Measurements from ENCODE around the gene PPM1A. TPM values are rescaled to one million over a fixed set of nuclear protein-coding genes. Genes with fewer than 3 reads are reported as not detected.
"Not testable (repeated sequence)": the region's sequence is repeated elsewhere in the genome, so short reads cannot be mapped to it uniquely, and the experiment has no call there.

Gene PPM1A
- total and polyA plus RNA-seq, 7 donors, result 54.0 to 174 (median 129) TPM

- no peak for ATAC-seq
- DNase-seq, result no peak
- 29 to 32% (median 30%) methylated on average over 4 of the region's 4 CpGs for WGBS, 3 donors
- Histone ChIP-seq H3K27ac (no peak overlapping the region), H3K9me3 (no peaks in the 10 kb centered on the region), H3K36me3 (ENCODE audit: insufficient read depth in 1 of 2, low read depth in 1 of 2) (no peaks in the 10 kb centered on the region), H3K4me3 (no peak overlapping the region), H3K4me1 (no peaks in the 10 kb centered on the region), H3K27me3 (ENCODE audit: insufficient read depth in 3 of 3, low read length in 2 of 3) (no peaks in the 10 kb centered on the region)
- intact Hi-C loops (cut with DNase I), result no loop called here
- TF ChIP-seq, protein P1, sequence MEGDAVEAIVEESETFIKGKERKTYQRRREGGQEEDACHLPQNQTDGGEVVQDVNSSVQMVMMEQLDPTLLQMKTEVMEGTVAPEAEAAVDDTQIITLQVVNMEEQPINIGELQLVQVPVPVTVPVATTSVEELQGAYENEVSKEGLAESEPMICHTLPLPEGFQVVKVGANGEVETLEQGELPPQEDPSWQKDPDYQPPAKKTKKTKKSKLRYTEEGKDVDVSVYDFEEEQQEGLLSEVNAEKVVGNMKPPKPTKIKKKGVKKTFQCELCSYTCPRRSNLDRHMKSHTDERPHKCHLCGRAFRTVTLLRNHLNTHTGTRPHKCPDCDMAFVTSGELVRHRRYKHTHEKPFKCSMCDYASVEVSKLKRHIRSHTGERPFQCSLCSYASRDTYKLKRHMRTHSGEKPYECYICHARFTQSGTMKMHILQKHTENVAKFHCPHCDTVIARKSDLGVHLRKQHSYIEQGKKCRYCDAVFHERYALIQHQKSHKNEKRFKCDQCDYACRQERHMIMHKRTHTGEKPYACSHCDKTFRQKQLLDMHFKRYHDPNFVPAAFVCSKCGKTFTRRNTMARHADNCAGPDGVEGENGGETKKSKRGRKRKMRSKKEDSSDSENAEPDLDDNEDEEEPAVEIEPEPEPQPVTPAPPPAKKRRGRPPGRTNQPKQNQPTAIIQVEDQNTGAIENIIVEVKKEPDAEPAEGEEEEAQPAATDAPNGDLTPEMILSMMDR (IDR thresholded peaks at IDR 0.05), result no peak
These were observed 62.4 kb downstream of the PPM1A start for GRCh38 chr14:60311417-60311816.

- H3K27me3 ChIP-seq (ENCODE audit: insufficient read depth in 3 of 3, low read length in 2 of 3), result no peaks in the 10 kb centered on the region
- TF ChIP-seq, protein P1 (IDR thresholded peaks at IDR 0.05), result no peak
- no peak overlapping the region for H3K27ac ChIP-seq
- intact Hi-C loops (cut with DNase I), result no loop called here
- H3K36me3 ChIP-seq (ENCODE audit: insufficient read depth in 1 of 2, low read depth in 1 of 2), result no peaks in the 10 kb centered on the region
- no peak overlapping the region for H3K4me3 ChIP-seq
- DNase-seq, result no peak
- no peak for ATAC-seq
- no peaks in the 10 kb centered on the region for H3K9me3 ChIP-seq
- H3K4me1 ChIP-seq, result no peaks in the 10 kb centered on the region
- WGBS, 3 donors, result 82 to 91% (median 85%) methylated on average over 6 of the region's 6 CpGs
These were observed 64.1 kb downstream of the PPM1A start for GRCh38 chr14:60313093-60313492.

- H3K4me1 ChIP-seq, result no peaks in the 10 kb centered on the region
These were observed 66.4 kb downstream of the PPM1A start for GRCh38 chr14:60315196-60315990.

DNA sequence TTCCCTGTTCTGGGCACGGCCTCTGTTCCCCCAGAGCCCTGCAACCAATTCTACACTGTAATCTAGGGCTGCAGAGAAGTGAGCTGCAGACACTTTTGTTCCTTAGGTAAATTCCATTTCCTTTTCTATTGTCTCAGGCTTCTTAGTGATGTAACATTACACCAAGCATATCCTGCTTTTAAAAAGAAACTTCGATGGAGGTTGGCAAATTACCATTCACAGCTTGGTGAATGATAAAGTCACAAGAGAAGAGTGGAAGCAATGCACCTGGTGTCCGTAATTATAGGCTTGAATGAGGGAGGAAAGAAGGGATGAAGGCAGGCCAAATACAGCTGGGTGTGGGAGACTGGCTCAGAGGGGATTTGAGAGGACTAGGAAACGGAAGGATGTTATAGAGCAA lies 68.6 kb downstream of the PPM1A start:
- Histone ChIP-seq H3K9me3 (no peaks in the 10 kb centered on the region), H3K4me3 (no peak overlapping the region), H3K4me1 (no peaks in the 10 kb centered on the region), H3K27ac (no peak overlapping the region), H3K27me3 (ENCODE audit: insufficient read depth in 3 of 3, low read length in 2 of 3) (no peaks in the 10 kb centered on the region), H3K36me3 (ENCODE audit: insufficient read depth in 1 of 2, low read depth in 1 of 2) (no peaks in the 10 kb centered on the region)
- no peak for ATAC-seq
- no peak for DNase-seq
- TF ChIP-seq, protein P1 (IDR thresholded peaks at IDR 0.05), result no peak
- 53 to 55% (median 54%) methylated on average over 4 of the region's 4 CpGs for WGBS, 3 donors
- intact Hi-C loops (cut with DNase I), result no loop called here

More at GRCh38 chr14:60315196-60315990, 66.4 kb downstream of the PPM1A start:
- ATAC-seq (no peak), DNase-seq (no peak)
- H3K27ac ChIP-seq, result no peak overlapping the region
- TF ChIP-seq, protein P1 (IDR thresholded peaks at IDR 0.05), result no peak
- no peaks in the 10 kb centered on the region for H3K27me3 ChIP-seq (ENCODE audit: insufficient read depth in 3 of 3, low read length in 2 of 3)
- intact Hi-C loops (cut with DNase I), result no loop called here
- H3K4me3 ChIP-seq, result no peak overlapping the region
- no peaks in the 10 kb centered on the region for H3K9me3 ChIP-seq
- no peaks in the 10 kb centered on the region for H3K36me3 ChIP-seq (ENCODE audit: insufficient read depth in 1 of 2, low read depth in 1 of 2)
- WGBS, 3 donors, result 65 to 80% (median 76%) methylated on average over 8 of the region's 8 CpGs

DNA sequence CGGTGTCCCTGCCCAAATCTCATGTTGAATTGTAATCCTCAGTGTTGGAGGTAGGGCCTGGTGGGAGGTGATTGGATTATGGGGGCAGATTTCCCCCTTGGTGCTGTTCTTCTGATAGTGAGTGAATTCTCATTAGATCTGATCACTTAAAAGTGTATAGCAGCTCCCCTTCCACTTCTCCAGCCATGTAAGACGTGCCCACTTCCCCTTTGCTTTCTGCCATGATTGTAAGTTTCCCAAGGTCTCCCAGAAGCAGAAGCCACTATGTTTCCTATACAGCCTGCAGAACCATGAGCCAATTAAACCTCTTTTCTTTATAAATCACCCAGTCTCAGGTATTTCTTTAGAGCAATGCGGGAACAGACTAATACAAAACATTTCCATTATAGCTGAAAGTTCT lies 71.8 kb downstream of the PPM1A start:
- H3K4me1 ChIP-seq; DNase-seq; H3K27me3 ChIP-seq (ENCODE audit: insufficient read depth in 3 of 3, low read length in 2 of 3); H3K9me3 ChIP-seq; H3K4me3 ChIP-seq; H3K27ac ChIP-seq; ATAC-seq; H3K36me3 ChIP-seq (ENCODE audit: insufficient read depth in 1 of 2, low read depth in 1 of 2): not testable (repeated sequence)
- 85 to 90% (median 87%) methylated on average over 3 of the region's 3 CpGs for WGBS, 3 donors
- intact Hi-C loops (cut with DNase I), result loop anchor here in 1 of 2 donors (10.0 kb wide), 1 partner anchor 126 kb away; no protein-coding TSS in a partner anchor

Data from psoas muscle (tissue), 8 donors.